ENCODE results near the gene CDADC1. TPM values are rescaled to one million over a fixed set of nuclear protein-coding genes. Genes with fewer than 3 reads are reported as not detected.
A peak's percentile ranks its signal among the peaks of the same experiment; 100 is the strongest.

Gene CDADC1
- total and polyA plus RNA-seq, 2 of the 13 experiments (the other 11 are each of a cell fraction or from before 2014, with no cell fraction given) = 2.4 to 9.0 TPM

DNA sequence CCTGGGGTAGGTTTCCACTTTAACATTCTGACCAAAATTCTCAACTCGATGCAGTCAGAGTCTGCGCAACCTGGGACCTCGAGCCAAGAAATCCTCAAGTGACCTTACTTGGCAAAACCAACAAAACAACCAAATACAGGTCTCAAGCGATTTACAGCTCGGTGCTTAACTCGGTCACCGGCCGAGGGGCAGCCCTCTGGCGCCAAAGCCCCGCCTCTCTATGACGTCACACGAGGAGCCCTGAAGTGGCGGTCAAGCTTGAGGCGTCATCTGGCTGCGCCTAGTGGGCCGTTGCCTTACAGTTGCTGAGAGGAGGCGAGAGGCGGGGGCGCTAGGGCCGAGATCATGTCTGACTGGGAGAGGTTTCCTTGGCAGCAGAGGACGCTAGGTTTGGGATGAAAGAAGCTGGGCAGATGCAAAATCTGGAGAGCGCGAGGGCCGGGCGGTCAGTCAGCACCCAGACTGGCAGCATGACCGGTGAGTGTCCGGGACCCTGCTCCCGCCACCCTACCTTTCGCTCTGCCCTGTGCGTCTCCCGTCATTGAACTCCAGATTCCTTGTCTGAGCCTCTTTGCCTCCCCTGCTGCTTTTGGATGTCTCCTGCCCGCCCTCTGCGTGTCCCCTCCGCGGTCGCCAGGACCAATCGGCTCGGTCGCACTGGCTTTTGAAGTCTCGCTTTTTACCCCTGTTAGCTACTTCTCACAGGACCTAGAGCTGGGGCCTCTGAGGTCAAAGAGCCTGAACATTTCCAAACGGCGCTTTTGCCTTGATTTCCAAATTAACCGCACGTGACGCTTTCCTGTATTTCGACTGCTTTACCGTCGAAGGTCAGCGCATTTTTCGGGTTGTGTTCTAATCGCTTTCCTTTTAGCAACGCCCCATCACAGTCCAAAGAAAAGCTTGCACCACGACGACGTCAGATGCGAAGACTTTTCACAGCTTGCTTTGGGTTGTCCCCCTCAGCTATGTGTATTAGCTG, at the start of gene CDADC1 (continued):
- TF ChIP-seq, protein P1, sequence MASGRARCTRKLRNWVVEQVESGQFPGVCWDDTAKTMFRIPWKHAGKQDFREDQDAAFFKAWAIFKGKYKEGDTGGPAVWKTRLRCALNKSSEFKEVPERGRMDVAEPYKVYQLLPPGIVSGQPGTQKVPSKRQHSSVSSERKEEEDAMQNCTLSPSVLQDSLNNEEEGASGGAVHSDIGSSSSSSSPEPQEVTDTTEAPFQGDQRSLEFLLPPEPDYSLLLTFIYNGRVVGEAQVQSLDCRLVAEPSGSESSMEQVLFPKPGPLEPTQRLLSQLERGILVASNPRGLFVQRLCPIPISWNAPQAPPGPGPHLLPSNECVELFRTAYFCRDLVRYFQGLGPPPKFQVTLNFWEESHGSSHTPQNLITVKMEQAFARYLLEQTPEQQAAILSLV (CRISPR knock-in tag; IDR thresholded peaks at IDR 0.05; ENCODE audit: borderline replicate concordance) = peak; percentile 36; the same call in 1 of the 2 replicates
- TF ChIP-seq GABPA (IDR thresholded peaks at IDR 0.05; ENCODE audit: low read depth, low read length) (no peak), GABPA (CRISPR knock-in tag; IDR thresholded peaks at IDR 0.05; ENCODE audit: low read depth) (no peak), ZNF709 (CRISPR knock-in tag; IDR thresholded peaks at IDR 0.05) (no peak), AGO1 (IDR thresholded peaks at IDR 0.05; ENCODE audit: low read depth, low read length, poor library complexity, severe bottlenecking) (no peak), IKZF4 (CRISPR knock-in tag; IDR thresholded peaks at IDR 0.05; ENCODE audit: borderline replicate concordance, low read depth, not compliant biosample characterization) (no peak), ZNF34 (CRISPR knock-in tag; IDR thresholded peaks at IDR 0.05; ENCODE audit: borderline replicate concordance) (no peak), JARID2 (CRISPR knock-in tag; IDR thresholded peaks at IDR 0.05; ENCODE audit: insufficient replicate concordance) (no peak), ZNF570 (CRISPR knock-in tag; IDR thresholded peaks at IDR 0.05; ENCODE audit: borderline replicate concordance) (no peak), ZNF883 (CRISPR knock-in tag; IDR thresholded peaks at IDR 0.05; ENCODE audit: not compliant biosample characterization) (no peak), ZSCAN12 (CRISPR knock-in tag; IDR thresholded peaks at IDR 0.05) (0 out of 2 replicates have a peak, but pooled peaks have one; percentile 12), ZNF296 (CRISPR knock-in tag; conservative IDR thresholded peaks at IDR 0.05) (no peak), XBP1 (CRISPR knock-in tag; IDR thresholded peaks at IDR 0.05) (no peak), ZSCAN31 (CRISPR knock-in tag; IDR thresholded peaks at IDR 0.05; ENCODE audit: low read depth) (0 out of 2 replicates have a peak, but pooled peaks have one; percentile 24), TGIF2 (CRISPR knock-in tag; IDR thresholded peaks at IDR 0.05) (peak; percentile 26; the same call in 1 of the 2 replicates), U2AF2 (IDR thresholded peaks at IDR 0.05; ENCODE audit: low read depth, low read length) (no peak), SIX1 (CRISPR knock-in tag; IDR thresholded peaks at IDR 0.05; ENCODE audit: borderline replicate concordance) (no peak), ZFP62 (CRISPR knock-in tag; IDR thresholded peaks at IDR 0.05) (no peak)
- TF ChIP-seq, protein P2, sequence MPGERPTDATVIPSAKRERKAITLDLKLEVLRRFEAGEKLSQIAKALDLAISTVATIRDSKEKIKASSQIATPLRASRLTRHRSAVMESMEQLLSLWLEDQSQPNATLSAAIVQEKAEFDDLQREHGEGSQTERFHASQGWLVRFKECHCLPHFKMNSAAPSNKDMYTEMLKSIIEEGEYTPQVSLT (CRISPR knock-in tag; IDR thresholded peaks at IDR 0.05; ENCODE audit: borderline replicate concordance, low read depth) = no peak
- TF ChIP-seq, protein P3, sequence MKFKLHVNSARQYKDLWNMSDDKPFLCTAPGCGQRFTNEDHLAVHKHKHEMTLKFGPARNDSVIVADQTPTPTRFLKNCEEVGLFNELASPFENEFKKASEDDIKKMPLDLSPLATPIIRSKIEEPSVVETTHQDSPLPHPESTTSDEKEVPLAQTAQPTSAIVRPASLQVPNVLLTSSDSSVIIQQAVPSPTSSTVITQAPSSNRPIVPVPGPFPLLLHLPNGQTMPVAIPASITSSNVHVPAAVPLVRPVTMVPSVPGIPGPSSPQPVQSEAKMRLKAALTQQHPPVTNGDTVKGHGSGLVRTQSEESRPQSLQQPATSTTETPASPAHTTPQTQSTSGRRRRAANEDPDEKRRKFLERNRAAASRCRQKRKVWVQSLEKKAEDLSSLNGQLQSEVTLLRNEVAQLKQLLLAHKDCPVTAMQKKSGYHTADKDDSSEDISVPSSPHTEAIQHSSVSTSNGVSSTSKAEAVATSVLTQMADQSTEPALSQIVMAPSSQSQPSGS (CRISPR knock-in tag; IDR thresholded peaks at IDR 0.05) = peak; percentile 94
- TF ChIP-seq, protein P4, sequence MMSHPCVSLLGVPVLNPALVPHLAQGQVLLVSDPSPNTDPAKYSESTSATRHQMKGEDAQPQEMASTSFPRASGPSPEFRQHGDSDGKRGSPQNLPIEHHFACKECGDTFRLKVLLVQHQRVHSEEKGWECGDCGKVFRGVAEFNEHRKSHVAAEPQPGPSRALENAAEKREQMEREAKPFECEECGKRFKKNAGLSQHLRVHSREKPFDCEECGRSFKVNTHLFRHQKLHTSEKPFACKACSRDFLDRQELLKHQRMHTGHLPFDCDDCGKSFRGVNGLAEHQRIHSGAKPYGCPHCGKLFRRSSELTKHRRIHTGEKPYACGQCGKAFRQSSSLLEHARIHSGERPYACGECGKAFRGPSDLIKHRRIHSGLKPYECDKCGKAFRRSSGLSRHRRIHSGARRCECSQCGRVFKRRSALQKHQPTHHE (CRISPR knock-in tag; IDR thresholded peaks at IDR 0.05; ENCODE audit: borderline replicate concordance) = no peak
- TF ChIP-seq, protein P5, sequence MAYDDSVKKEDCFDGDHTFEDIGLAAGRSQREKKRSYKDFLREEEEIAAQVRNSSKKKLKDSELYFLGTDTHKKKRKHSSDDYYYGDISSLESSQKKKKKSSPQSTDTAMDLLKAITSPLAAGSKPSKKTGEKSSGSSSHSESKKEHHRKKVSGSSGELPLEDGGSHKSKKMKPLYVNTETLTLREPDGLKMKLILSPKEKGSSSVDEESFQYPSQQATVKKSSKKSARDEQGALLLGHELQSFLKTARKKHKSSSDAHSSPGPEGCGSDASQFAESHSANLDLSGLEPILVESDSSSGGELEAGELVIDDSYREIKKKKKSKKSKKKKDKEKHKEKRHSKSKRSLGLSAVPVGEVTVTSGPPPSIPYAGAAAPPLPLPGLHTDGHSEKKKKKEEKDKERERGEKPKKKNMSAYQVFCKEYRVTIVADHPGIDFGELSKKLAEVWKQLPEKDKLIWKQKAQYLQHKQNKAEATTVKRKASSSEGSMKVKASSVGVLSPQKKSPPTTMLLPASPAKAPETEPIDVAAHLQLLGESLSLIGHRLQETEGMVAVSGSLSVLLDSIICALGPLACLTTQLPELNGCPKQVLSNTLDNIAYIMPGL (CRISPR knock-in tag; IDR thresholded peaks at IDR 0.05; ENCODE audit: borderline replicate concordance in 1 of 2, low read depth in 1 of 2) = peak; percentile 65 to 79

Measured in HepG2 (cell line).